Activated CD4-positive, alpha-beta memory T cell treated with anti-CD3 and anti-CD28 coated beads for 36 hours (primary cell): ENCODE results near the gene STK24. TPM values are rescaled to one million over a fixed set of nuclear protein-coding genes. Genes with fewer than 3 reads are reported as not detected.

Experiments used
- CTCF ChIA-PET: fragments of 350-600 bp; sonication (Branson Sonifier 250); formaldehyde crosslinking; loops from one replicate; lab custom pipeline; 2021; ENCODE audit warnings: antibody characterized with exemption, inconsistent platforms; lab: Charles Lee
- POLR2A ChIA-PET: fragments of 350-600 bp; sonication (Branson Sonifier 250); formaldehyde crosslinking; loops from one replicate; lab custom pipeline; 2021; ENCODE audit warnings: antibody characterized with exemption; lab: Charles Lee
- DNase-seq: peaks from one replicate; pipeline ENCODE4 v3.0.0-alpha.2; 2020
- H3K27ac Mint-ChIP-seq: one replicate; pipeline ENCODE4 v1.8.0; 2021; ENCODE audit warnings: mixed read lengths
- H3K27me3 Mint-ChIP-seq: one replicate; pipeline ENCODE4 v1.8.0; 2021; ENCODE audit warnings: mixed read lengths
- H3K36me3 Mint-ChIP-seq: one replicate; pipeline ENCODE4 v1.8.0; 2021; ENCODE audit warnings: mixed read lengths
- H3K4me1 Mint-ChIP-seq: one replicate; pipeline ENCODE4 v1.8.0; 2021; ENCODE audit warnings: low read depth, mixed read lengths
- H3K4me3 Mint-ChIP-seq: one replicate; pipeline ENCODE4 v1.8.0; 2021; ENCODE audit warnings: mild to moderate bottlenecking, mixed read lengths
- H3K9me3 Mint-ChIP-seq: one replicate; pipeline ENCODE4 v1.8.0; 2021; ENCODE audit warnings: mixed read lengths
- intact Hi-C: fragments of 100-400 bp; cut with micrococcal nuclease; formaldehyde crosslinking; loops from one replicate; pipeline ENCODE4 v1.15.1; 2023
- total RNA-seq, 2 experiments: library from RNA; stranded (reverse); gene quantifications; one replicate each; pipeline ENCODE4 v1.2.3, GENCODE V29; 2021

Gene STK24
- total RNA-seq, 2 experiments from 2014 or later: 176 to 178 TPM

- Mint-ChIP-seq H3K27me3 (no peaks in the 10 kb centered on the region), H3K9me3 (no peaks in the 10 kb centered on the region), H3K27ac (peak overlapping the region; percentile 83), H3K36me3 (peaks cover 4% of the 10 kb centered on the region), H3K4me3 (no peak overlapping the region), H3K4me1 (peaks cover 23% of the 10 kb centered on the region)
- POLR2A ChIA-PET: interaction anchor here (0.6 to 2.9 kb wide), 3 partner anchors 9 to 207 kb away, joined by 3 to 16 read pairs (median 3); no protein-coding TSS in a partner anchor
- DNase-seq: no peak
- intact Hi-C loops: loop anchor here (5.0 to 10.0 kb wide), 2 partner anchors 36 to 591 kb away; no protein-coding TSS in a partner anchor
- CTCF ChIA-PET: interaction anchor here (0.7 to 6.1 kb wide), 20 partner anchors 10 to 397 kb away, joined by 3 to 155 read pairs (median 5); no protein-coding TSS in a partner anchor
Measured at GRCh38 chr13:98446234-98446621, 130.7 kb downstream of the STK24 start.

DNA sequence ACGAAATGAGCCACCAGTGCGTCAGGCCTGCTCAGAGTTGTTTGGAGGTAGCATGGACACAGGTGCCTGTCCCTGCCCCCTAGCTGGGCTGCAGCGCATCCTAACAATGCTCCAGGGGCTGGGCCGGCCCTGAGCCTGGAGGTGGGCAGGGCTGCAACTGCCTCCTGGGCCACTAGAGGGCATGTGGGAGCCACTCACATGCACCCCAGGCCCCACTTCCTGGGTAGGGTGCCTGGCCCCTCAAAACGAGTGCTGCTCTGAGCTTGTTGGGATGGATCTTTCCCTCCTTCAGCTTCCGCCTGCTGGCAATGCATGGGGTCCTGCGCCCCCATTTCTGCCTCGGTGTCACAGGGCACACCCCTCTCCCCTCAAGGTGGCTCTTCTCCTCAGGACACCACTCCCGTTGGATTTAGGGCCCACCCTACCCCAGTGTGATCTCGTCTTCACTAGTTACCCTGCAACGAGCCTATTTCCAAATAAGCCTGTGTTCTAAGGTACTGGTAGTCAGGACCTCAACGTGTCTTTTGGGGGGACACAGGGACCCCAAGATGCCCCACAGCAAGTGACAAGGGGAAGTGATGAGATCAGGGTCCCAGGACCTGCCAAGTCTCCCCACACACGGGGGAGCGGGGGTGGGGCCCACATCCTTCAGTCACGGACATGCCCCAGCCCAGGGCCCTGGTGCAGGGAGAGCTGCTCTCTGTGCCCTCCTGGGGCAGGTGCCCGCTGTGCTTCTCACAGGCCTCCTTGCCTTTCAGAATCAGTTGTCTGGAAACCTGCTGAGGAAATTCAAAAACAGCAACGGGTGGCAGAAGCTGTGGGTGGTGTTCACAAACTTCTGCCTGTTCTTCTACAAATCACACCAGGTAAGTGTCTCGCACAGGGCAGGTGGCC is 131.3 kb downstream of the STK24 start:
- Mint-ChIP-seq H3K9me3 (no peaks in the 10 kb centered on the region), H3K27ac (peak overlapping the region; percentile 83), H3K4me1 (peaks cover 17% of the 10 kb centered on the region), H3K4me3 (no peak overlapping the region), H3K36me3 (peaks cover 4% of the 10 kb centered on the region), H3K27me3 (no peaks in the 10 kb centered on the region)
- ChIA-PET CTCF (interaction anchor here (0.5 to 6.1 kb wide), 51 partner anchors 9 to 590 kb away, joined by 3 to 155 read pairs (median 4); no protein-coding TSS in a partner anchor), POLR2A (interaction anchor here (0.6 to 2.9 kb wide), 5 partner anchors 9 to 680 kb away, joined by 3 to 16 read pairs (median 4); partner anchors contain the start of gene STK24)
- intact Hi-C loops: loop anchor here (1.0 to 10.0 kb wide), 4 partner anchors 37 to 591 kb away; no protein-coding TSS in a partner anchor
- DNase-seq: peak; percentile 88

DNA sequence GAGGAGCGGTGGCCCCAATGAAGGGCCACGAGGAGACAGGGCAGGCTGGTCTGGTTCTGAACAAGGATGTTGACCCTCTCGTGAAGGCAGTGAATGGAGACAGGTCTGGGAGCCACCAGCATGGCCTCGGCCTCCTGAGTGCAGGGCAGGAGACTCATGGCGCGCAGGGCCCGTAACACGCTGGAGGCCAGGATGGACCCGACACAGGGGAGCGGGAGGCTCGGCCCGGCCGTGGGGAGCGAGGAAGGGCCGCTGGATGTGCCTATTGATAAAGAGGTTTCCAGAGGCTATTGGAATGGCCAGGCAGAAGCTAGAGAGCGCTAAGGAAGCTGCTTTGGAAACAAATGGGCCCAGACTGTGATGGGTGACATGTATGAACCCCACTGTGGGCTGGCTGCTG is 132.5 kb downstream of the STK24 start:
- intact Hi-C loops: loop anchor here (10.0 kb wide), 1 partner anchor 590 kb away; no protein-coding TSS in a partner anchor
- no peaks in the 10 kb centered on the region for H3K27me3 Mint-ChIP-seq
- no peak overlapping the region for H3K27ac Mint-ChIP-seq

GRCh38 chr13:98443800-98444325 is 133.0 kb downstream of the STK24 start:
- Mint-ChIP-seq H3K27ac (no peak overlapping the region), H3K4me3 (no peak overlapping the region), H3K36me3 (peaks cover 2% of the 10 kb centered on the region), H3K4me1 (peaks cover 16% of the 10 kb centered on the region), H3K9me3 (no peaks in the 10 kb centered on the region), H3K27me3 (no peaks in the 10 kb centered on the region)
- CTCF ChIA-PET: interaction anchor here (1.3 to 6.1 kb wide), 6 partner anchors 12 to 588 kb away, joined by 3 to 155 read pairs (median 16); no protein-coding TSS in a partner anchor
- no peak for DNase-seq
- POLR2A ChIA-PET: interaction anchor here (2.9 kb wide), 1 partner anchor 209 kb away, joined by 16 read pairs; no protein-coding TSS in a partner anchor
- intact Hi-C loops: loop anchor here (10.0 kb wide), 1 partner anchor 589 kb away; no protein-coding TSS in a partner anchor

More for the DNA sequence above, 132.5 kb downstream of the STK24 start:
- ChIA-PET CTCF (interaction anchor here (0.8 to 6.1 kb wide), 23 partner anchors 8 to 589 kb away, joined by 3 to 155 read pairs (median 8); no protein-coding TSS in a partner anchor), POLR2A (interaction anchor here (1.1 to 2.9 kb wide), 3 partner anchors 133 to 221 kb away, joined by 3 to 16 read pairs (median 4); partner anchors contain the start of gene STK24)
- no peak overlapping the region for H3K4me3 Mint-ChIP-seq
- H3K4me1 Mint-ChIP-seq: peaks cover 16% of the 10 kb centered on the region
- peaks cover 3% of the 10 kb centered on the region for H3K36me3 Mint-ChIP-seq
- no peak for DNase-seq
- H3K9me3 Mint-ChIP-seq: no peaks in the 10 kb centered on the region

- no peak for DNase-seq
- Mint-ChIP-seq H3K4me1 (peaks cover 16% of the 10 kb centered on the region), H3K27ac (no peak overlapping the region), H3K4me3 (no peak overlapping the region), H3K9me3 (no peaks in the 10 kb centered on the region), H3K36me3 (peaks cover 1% of the 10 kb centered on the region), H3K27me3 (no peaks in the 10 kb centered on the region)
- intact Hi-C loops: loop anchor here (10.0 kb wide), 1 partner anchor 589 kb away; no protein-coding TSS in a partner anchor
- POLR2A ChIA-PET: no interaction called here
- CTCF ChIA-PET: interaction anchor here (6.1 kb wide), 1 partner anchor 209 kb away, joined by 155 read pairs; no protein-coding TSS in a partner anchor
Measured at GRCh38 chr13:98443329-98443728, 133.6 kb downstream of the STK24 start.

GRCh38 chr13:98442391-98443230 is 134.3 kb downstream of the STK24 start:
- intact Hi-C loops: loop anchor here (10.0 kb wide), 1 partner anchor 588 kb away; no protein-coding TSS in a partner anchor
- Mint-ChIP-seq H3K9me3 (no peaks in the 10 kb centered on the region), H3K27me3 (no peaks in the 10 kb centered on the region), H3K36me3 (no peaks in the 10 kb centered on the region), H3K4me3 (no peak overlapping the region), H3K27ac (no peak overlapping the region), H3K4me1 (peaks cover 16% of the 10 kb centered on the region)
- ChIA-PET POLR2A (interaction anchor here (1.5 kb wide), 1 partner anchor 8 kb away, joined by 3 read pairs; no protein-coding TSS in a partner anchor), CTCF (interaction anchor here (0.6 to 6.1 kb wide), 3 partner anchors 210 to 410 kb away, joined by 3 to 155 read pairs (median 4); no protein-coding TSS in a partner anchor)
- DNase-seq: no peak

GRCh38 chr13:98441056-98441676 is 135.7 kb downstream of the STK24 start:
- no peaks in the 10 kb centered on the region for H3K27me3 Mint-ChIP-seq
- ChIA-PET CTCF (interaction anchor here (0.9 to 1.1 kb wide), 2 partner anchors 212 to 213 kb away, joined by 4 read pairs; no protein-coding TSS in a partner anchor), POLR2A (interaction anchor here (1.5 kb wide), 1 partner anchor 10 kb away, joined by 3 read pairs; no protein-coding TSS in a partner anchor)
- no peak for DNase-seq
- no peak overlapping the region for H3K27ac Mint-ChIP-seq
- H3K4me1 Mint-ChIP-seq: peaks cover 16% of the 10 kb centered on the region
- H3K36me3 Mint-ChIP-seq: no peaks in the 10 kb centered on the region
- intact Hi-C loops: loop anchor here (10.0 kb wide), 1 partner anchor 586 kb away; no protein-coding TSS in a partner anchor
- H3K4me3 Mint-ChIP-seq: no peak overlapping the region
- no peaks in the 10 kb centered on the region for H3K9me3 Mint-ChIP-seq

GRCh38 chr13:98440390-98441055 is 136.4 kb downstream of the STK24 start:
- CTCF ChIA-PET: interaction anchor here (1.1 kb wide), 1 partner anchor 214 kb away, joined by 4 read pairs; no protein-coding TSS in a partner anchor
- peaks cover 10% of the 10 kb centered on the region for H3K4me1 Mint-ChIP-seq

GRCh38 chr13:98439896-98440295 is 137.0 kb downstream of the STK24 start:
- no peaks in the 10 kb centered on the region for H3K27me3 Mint-ChIP-seq
- no peak overlapping the region for H3K27ac Mint-ChIP-seq
- POLR2A ChIA-PET: no interaction called here
- no peak overlapping the region for H3K4me3 Mint-ChIP-seq
- no peaks in the 10 kb centered on the region for H3K36me3 Mint-ChIP-seq
- H3K9me3 Mint-ChIP-seq: no peaks in the 10 kb centered on the region
- CTCF ChIA-PET: interaction anchor here (0.6 to 1.4 kb wide), 2 partner anchors 8 to 21 kb away, joined by 4 to 5 read pairs; no protein-coding TSS in a partner anchor
- intact Hi-C loops: loop anchor here (10.0 kb wide), 1 partner anchor 585 kb away; no protein-coding TSS in a partner anchor
- peaks cover 4% of the 10 kb centered on the region for H3K4me1 Mint-ChIP-seq
- no peak for DNase-seq

More at GRCh38 chr13:98440390-98441055, 136.4 kb downstream of the STK24 start:
- DNase-seq: no peak
- Mint-ChIP-seq H3K27ac (no peak overlapping the region), H3K36me3 (no peaks in the 10 kb centered on the region), H3K4me3 (no peak overlapping the region), H3K9me3 (no peaks in the 10 kb centered on the region), H3K27me3 (no peaks in the 10 kb centered on the region)
- intact Hi-C loops: loop anchor here (10.0 kb wide), 1 partner anchor 586 kb away; no protein-coding TSS in a partner anchor
- POLR2A ChIA-PET: interaction anchor here (1.5 kb wide), 1 partner anchor 10 kb away, joined by 3 read pairs; no protein-coding TSS in a partner anchor
